SK-N-SH treated with all-trans-retinoic acid at 6 μM for 48 hours (cell line): ENCODE measurements around the gene TGFBR3.

ENCODE experiments used
- ATAC-seq: fragments of 200-7000 bp; cut with Tn5 transposase; 3 replicates; pipeline ENCODE4 v1.9.1; 2020; ENCODE audit warnings: mild to moderate bottlenecking, moderate library complexity
- ARNTL ChIP-seq: fragments of 450-650 bp; formaldehyde crosslinking; IDR thresholded peaks from 2 replicates; pipeline ENCODE4 v1.5.0; 2020; ENCODE audit warnings: low read depth, mild to moderate bottlenecking, moderate library complexity, borderline replicate concordance
- BACH2 ChIP-seq: fragments of 250-450 bp; sonication (Bioruptor Pico); IDR thresholded peaks from 2 replicates; pipeline ENCODE4 v1.9.0; 2021; ENCODE audit warnings: mild to moderate bottlenecking, borderline replicate concordance
- CSDC2 ChIP-seq: fragments of 250-450 bp; sonication (Bioruptor Pico); IDR thresholded peaks from 2 replicates; pipeline ENCODE4 v1.5.0; 2020; ENCODE audit warnings: mild to moderate bottlenecking, moderate library complexity
- CSRNP3 ChIP-seq: fragments of 250-450 bp; sonication (Bioruptor Pico); IDR thresholded peaks from 2 replicates; pipeline ENCODE4 v1.5.1; 2021; ENCODE audit warnings: mild to moderate bottlenecking, moderate library complexity
- ESRRG ChIP-seq: fragments of 250-450 bp; sonication (Bioruptor Pico); IDR thresholded peaks from 2 replicates; pipeline ENCODE4 v1.6.1; 2021; ENCODE audit warnings: mild to moderate bottlenecking
- GLIS3 ChIP-seq: fragments of 250-450 bp; sonication (Bioruptor Pico); IDR thresholded peaks from 2 replicates; pipeline ENCODE4 v1.5.0; 2020; ENCODE audit warnings: mild to moderate bottlenecking, moderate library complexity
- ISL1 ChIP-seq: fragments of 250-450 bp; sonication (Bioruptor Pico); IDR thresholded peaks from 2 replicates; pipeline ENCODE4 v2.1.2; 2022; ENCODE audit warnings: mild to moderate bottlenecking, moderate library complexity
- OSR1 ChIP-seq: fragments of 250-450 bp; sonication (Bioruptor Pico); IDR thresholded peaks from 2 replicates; pipeline ENCODE4 v1.8.0; 2022; ENCODE audit warnings: moderate library complexity, mild to moderate bottlenecking, inconsistent platforms
- TCF4 ChIP-seq: fragments of 250-450 bp; sonication (Bioruptor Pico); IDR thresholded peaks from 2 replicates; pipeline ENCODE4 v1.8.0; 2021; ENCODE audit warnings: mild to moderate bottlenecking, moderate library complexity, borderline replicate concordance
- TOX ChIP-seq: fragments of 250-450 bp; sonication (Bioruptor Pico); IDR thresholded peaks from 2 replicates; pipeline ENCODE4 v1.8.0; 2021; ENCODE audit warnings: mild to moderate bottlenecking, moderate library complexity, borderline replicate concordance
- TSHZ2 ChIP-seq: fragments of 250-450 bp; sonication (Bioruptor Pico); IDR thresholded peaks from 2 replicates; pipeline ENCODE4 v1.5.0; 2020; ENCODE audit warnings: mild to moderate bottlenecking, moderate library complexity
- ZC3H10 ChIP-seq: fragments of 250-450 bp; sonication (Bioruptor Pico); IDR thresholded peaks from 2 replicates; pipeline ENCODE4 v1.5.1; 2021; ENCODE audit warnings: mild to moderate bottlenecking, moderate library complexity
- ZFP3 ChIP-seq: fragments of 250-450 bp; sonication (Bioruptor Pico); IDR thresholded peaks from 2 replicates; pipeline ENCODE4 v1.5.0; 2020; ENCODE audit warnings: mild to moderate bottlenecking, moderate library complexity
- ZFP30 ChIP-seq: fragments of 450-650 bp; formaldehyde crosslinking; IDR thresholded peaks from 2 replicates; pipeline ENCODE4 v1.5.0; 2022; ENCODE audit warnings: mild to moderate bottlenecking, moderate library complexity
- ZNF565 ChIP-seq: fragments of 450-650 bp; formaldehyde crosslinking; conservative IDR thresholded peaks from 2 replicates; pipeline ENCODE4 v1.5.0; 2020; ENCODE audit warnings: low read depth, mild to moderate bottlenecking, moderate library complexity
- ZNF70 ChIP-seq: fragments of 450-650 bp; formaldehyde crosslinking; IDR thresholded peaks from 2 replicates; pipeline ENCODE4 v1.5.0; 2020; ENCODE audit warnings: mild to moderate bottlenecking, moderate library complexity
- ZNF8 ChIP-seq: fragments of 450-650 bp; formaldehyde crosslinking; IDR thresholded peaks from 2 replicates; pipeline ENCODE4 v1.5.0; 2020; ENCODE audit warnings: mild to moderate bottlenecking, moderate library complexity
- TF ChIP-seq, protein P1 (sequence below): fragments of 250-450 bp; sonication (Bioruptor Pico); IDR thresholded peaks from 2 replicates; pipeline ENCODE4 v1.8.0; 2021; ENCODE audit warnings: low read depth, mild to moderate bottlenecking, moderate library complexity, borderline replicate concordance
- TF ChIP-seq, protein P2 (sequence below): fragments of 250-450 bp; sonication (Bioruptor Pico); IDR thresholded peaks from 2 replicates; pipeline ENCODE4 v1.5.1; 2020; ENCODE audit warnings: low read depth, mild to moderate bottlenecking, moderate library complexity
- TF ChIP-seq, protein P3 (sequence below): fragments of 250-450 bp; sonication (Bioruptor Pico); IDR thresholded peaks from 2 replicates; pipeline ENCODE4 v1.8.0; 2020; ENCODE audit warnings: mild to moderate bottlenecking, moderate library complexity, borderline replicate concordance

The TGFBR3 gene

DNA sequence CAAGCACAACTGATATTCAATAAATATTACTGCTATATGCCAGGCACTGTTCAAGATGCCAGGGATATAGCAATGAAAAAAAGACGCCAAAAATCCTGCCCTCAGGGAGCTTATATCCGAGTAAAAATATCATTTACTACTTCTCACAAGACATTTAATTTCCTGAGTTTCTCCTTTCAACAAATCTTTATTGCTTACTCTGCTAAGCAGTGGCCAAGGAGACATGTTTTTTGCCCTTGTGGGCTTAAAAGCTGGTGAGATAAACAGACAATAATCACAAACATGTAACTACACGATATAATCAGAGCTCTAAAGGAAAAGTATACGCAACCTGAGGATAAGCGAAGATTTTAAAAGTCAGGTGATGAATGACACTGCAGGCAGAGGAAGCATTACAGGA, 19.5 kb downstream of the TGFBR3 start:
- no peak for ATAC-seq

GRCh38 chr1:91864017-91864700, 21.8 kb downstream of the TGFBR3 start:
- no peak for ATAC-seq
- TF ChIP-seq, protein P1, sequence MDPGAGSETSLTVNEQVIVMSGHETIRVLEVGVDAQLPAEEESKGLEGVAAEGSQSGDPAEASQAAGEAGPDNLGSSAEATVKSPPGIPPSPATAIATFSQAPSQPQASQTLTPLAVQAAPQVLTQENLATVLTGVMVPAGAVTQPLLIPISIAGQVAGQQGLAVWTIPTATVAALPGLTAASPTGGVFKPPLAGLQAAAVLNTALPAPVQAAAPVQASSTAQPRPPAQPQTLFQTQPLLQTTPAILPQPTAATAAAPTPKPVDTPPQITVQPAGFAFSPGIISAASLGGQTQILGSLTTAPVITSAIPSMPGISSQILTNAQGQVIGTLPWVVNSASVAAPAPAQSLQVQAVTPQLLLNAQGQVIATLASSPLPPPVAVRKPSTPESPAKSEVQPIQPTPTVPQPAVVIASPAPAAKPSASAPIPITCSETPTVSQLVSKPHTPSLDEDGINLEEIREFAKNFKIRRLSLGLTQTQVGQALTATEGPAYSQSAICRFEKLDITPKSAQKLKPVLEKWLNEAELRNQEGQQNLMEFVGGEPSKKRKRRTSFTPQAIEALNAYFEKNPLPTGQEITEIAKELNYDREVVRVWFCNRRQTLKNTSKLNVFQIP (CRISPR knock-in tag) = no peak
- TF ChIP-seq ZC3H10 (CRISPR knock-in tag) = no peak
- no peak for TF ChIP-seq TCF4
- TF ChIP-seq ZNF565 (CRISPR knock-in tag) = no peak
- TF ChIP-seq TOX (CRISPR knock-in tag) = no peak
- TF ChIP-seq ZFP3 (CRISPR knock-in tag) = no peak
- no peak for TF ChIP-seq CSRNP3 (CRISPR knock-in tag)
- TF ChIP-seq ZNF70 (CRISPR knock-in tag) = no peak
- no peak for TF ChIP-seq ISL1 (CRISPR knock-in tag)
- no peak for TF ChIP-seq CSDC2 (CRISPR knock-in tag)
- no peak for TF ChIP-seq TSHZ2 (CRISPR knock-in tag)
- TF ChIP-seq OSR1 (CRISPR knock-in tag) = no peak

More for the DNA sequence above, 19.5 kb downstream of the TGFBR3 start:
- no peak for TF ChIP-seq ZFP3 (CRISPR knock-in tag)
- TF ChIP-seq, protein P2, sequence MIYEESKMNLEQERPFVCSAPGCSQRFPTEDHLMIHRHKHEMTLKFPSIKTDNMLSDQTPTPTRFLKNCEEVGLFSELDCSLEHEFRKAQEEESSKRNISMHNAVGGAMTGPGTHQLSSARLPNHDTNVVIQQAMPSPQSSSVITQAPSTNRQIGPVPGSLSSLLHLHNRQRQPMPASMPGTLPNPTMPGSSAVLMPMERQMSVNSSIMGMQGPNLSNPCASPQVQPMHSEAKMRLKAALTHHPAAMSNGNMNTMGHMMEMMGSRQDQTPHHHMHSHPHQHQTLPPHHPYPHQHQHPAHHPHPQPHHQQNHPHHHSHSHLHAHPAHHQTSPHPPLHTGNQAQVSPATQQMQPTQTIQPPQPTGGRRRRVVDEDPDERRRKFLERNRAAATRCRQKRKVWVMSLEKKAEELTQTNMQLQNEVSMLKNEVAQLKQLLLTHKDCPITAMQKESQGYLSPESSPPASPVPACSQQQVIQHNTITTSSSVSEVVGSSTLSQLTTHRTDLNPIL = no peak
- TF ChIP-seq ZFP30 = no peak
- TF ChIP-seq TSHZ2 (CRISPR knock-in tag) = no peak
- no peak for TF ChIP-seq TOX (CRISPR knock-in tag)
- TF ChIP-seq ARNTL (CRISPR knock-in tag) = no peak
- no peak for TF ChIP-seq ZNF8 (CRISPR knock-in tag)
- TF ChIP-seq GLIS3 (CRISPR knock-in tag) = no peak
- no peak for TF ChIP-seq ISL1 (CRISPR knock-in tag)
- TF ChIP-seq OSR1 (CRISPR knock-in tag) = no peak
- TF ChIP-seq ZNF70 (CRISPR knock-in tag) = no peak
- TF ChIP-seq ZC3H10 (CRISPR knock-in tag) = no peak
- TF ChIP-seq ESRRG (CRISPR knock-in tag) = no peak
- TF ChIP-seq, protein P3, sequence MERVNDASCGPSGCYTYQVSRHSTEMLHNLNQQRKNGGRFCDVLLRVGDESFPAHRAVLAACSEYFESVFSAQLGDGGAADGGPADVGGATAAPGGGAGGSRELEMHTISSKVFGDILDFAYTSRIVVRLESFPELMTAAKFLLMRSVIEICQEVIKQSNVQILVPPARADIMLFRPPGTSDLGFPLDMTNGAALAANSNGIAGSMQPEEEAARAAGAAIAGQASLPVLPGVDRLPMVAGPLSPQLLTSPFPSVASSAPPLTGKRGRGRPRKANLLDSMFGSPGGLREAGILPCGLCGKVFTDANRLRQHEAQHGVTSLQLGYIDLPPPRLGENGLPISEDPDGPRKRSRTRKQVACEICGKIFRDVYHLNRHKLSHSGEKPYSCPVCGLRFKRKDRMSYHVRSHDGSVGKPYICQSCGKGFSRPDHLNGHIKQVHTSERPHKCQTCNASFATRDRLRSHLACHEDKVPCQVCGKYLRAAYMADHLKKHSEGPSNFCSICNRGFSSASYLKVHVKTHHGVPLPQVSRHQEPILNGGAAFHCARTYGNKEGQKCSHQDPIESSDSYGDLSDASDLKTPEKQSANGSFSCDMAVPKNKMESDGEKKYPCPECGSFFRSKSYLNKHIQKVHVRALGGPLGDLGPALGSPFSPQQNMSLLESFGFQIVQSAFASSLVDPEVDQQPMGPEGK (CRISPR knock-in tag) = no peak
- no peak for TF ChIP-seq BACH2
- TF ChIP-seq, protein P1 (CRISPR knock-in tag) = no peak
